ENCODE measurements around the gene SLC16A3.

Gene SLC16A3

GRCh38 chr17:82283208-82283749, 54.4 kb downstream of the SLC16A3 start:
- TF ChIP-seq CTCF (IDR thresholded peaks at IDR 0.05; ENCODE audit: extremely low read depth, missing control alignments) = no peak

GRCh38 chr17:82285141-82285540, 56.3 kb downstream of the SLC16A3 start:
- no peak for TF ChIP-seq CTCF (IDR thresholded peaks at IDR 0.05; ENCODE audit: extremely low read depth, missing control alignments)
- no peak for DNase-seq (ENCODE audit: low spot score)

More at GRCh38 chr17:82283208-82283749, 54.4 kb downstream of the SLC16A3 start:
- no peak for DNase-seq (ENCODE audit: low spot score)

GRCh38 chr17:82287013-82287867, 58.4 kb downstream of the SLC16A3 start:
- no peak for DNase-seq (ENCODE audit: low spot score)
- no peak for TF ChIP-seq CTCF (IDR thresholded peaks at IDR 0.05; ENCODE audit: extremely low read depth, missing control alignments)

- no peak for TF ChIP-seq CTCF (IDR thresholded peaks at IDR 0.05; ENCODE audit: extremely low read depth, missing control alignments)
- no peak for DNase-seq (ENCODE audit: low spot score)
Observed at GRCh38 chr17:82287868-82288801, 59.3 kb downstream of the SLC16A3 start.

All from GM20000 (cell line).